ENCODE data around the gene P2RY1.

P2RY1 gene

GRCh38 chr3:152827313-152827712, 7.6 kb upstream of the P2RY1 start:
- TF ChIP-seq CTCF (conservative IDR thresholded peaks at IDR 0.05; ENCODE audit: low read length) = no peak
- H3K4me3 ChIP-seq (ENCODE audit: low read length) = no peak overlapping the region
- DNase-seq (ENCODE audit: low read depth) = no peak

- no peak overlapping the region for H3K4me3 ChIP-seq (ENCODE audit: low read length)
Measured at GRCh38 chr3:152828075-152828840, 6.7 kb upstream of the P2RY1 start.

GRCh38 chr3:152830245-152830644, 4.7 kb upstream of the P2RY1 start:
- no peak for TF ChIP-seq CTCF (conservative IDR thresholded peaks at IDR 0.05; ENCODE audit: low read length)
- H3K4me3 ChIP-seq (ENCODE audit: low read length) = no peak overlapping the region
- no peak for DNase-seq (ENCODE audit: low read depth)

More at GRCh38 chr3:152828075-152828840, 6.7 kb upstream of the P2RY1 start:
- no peak for TF ChIP-seq CTCF (conservative IDR thresholded peaks at IDR 0.05; ENCODE audit: low read length)
- no peak for DNase-seq (ENCODE audit: low read depth)

- DNase-seq (ENCODE audit: low read depth) = no peak
- no peak overlapping the region for H3K4me3 ChIP-seq (ENCODE audit: low read length)
- no peak for TF ChIP-seq CTCF (conservative IDR thresholded peaks at IDR 0.05; ENCODE audit: low read length)
Measured at GRCh38 chr3:152832046-152832445, 2.9 kb upstream of the P2RY1 start.

GRCh38 chr3:152833089-152833488, 1.8 kb upstream of the P2RY1 start:
- DNase-seq (ENCODE audit: low read depth) = no peak
- no peak overlapping the region for H3K4me3 ChIP-seq (ENCODE audit: low read length)
- TF ChIP-seq CTCF (conservative IDR thresholded peaks at IDR 0.05; ENCODE audit: low read length) = no peak

- H3K4me3 ChIP-seq (ENCODE audit: low read length) = peak overlapping the region; percentile 61
- no peak for DNase-seq (ENCODE audit: low read depth)
- no peak for TF ChIP-seq CTCF (conservative IDR thresholded peaks at IDR 0.05; ENCODE audit: low read length)
Measured at GRCh38 chr3:152834191-152834775, 648 bp upstream of the P2RY1 start.

- TF ChIP-seq CTCF (conservative IDR thresholded peaks at IDR 0.05; ENCODE audit: low read length) = no peak
- peak overlapping the region; percentile 61 for H3K4me3 ChIP-seq (ENCODE audit: low read length)
- no peak for DNase-seq (ENCODE audit: low read depth)
Measured at GRCh38 chr3:152835601-152836102, 721 bp downstream of the P2RY1 start.

Measured in AG10803 (cell line).